ENCODE results near the gene CNTNAP5.

DNA sequence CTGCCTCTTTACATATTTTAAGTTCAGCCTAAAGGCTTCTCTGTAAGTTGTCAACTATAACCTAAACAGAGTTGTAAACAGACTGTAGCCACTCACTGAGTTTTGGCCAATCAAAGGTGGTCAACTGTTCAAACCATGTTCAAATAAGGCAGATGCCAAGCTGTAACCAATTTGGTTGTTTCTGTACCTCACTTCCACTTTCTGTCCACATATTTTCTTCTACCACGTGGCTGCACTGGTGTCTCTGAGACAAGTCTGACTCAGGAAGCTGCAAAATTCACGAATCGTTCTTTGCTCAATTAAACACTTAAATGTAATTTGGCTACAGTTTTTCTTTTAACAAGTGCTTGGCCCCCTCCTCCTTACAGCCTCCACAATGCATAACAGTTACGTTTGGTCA lies 555.2 kb downstream of the CNTNAP5 start:
- TF ChIP-seq CTCF (IDR thresholded peaks at IDR 0.05; ENCODE audit: low read depth, low read length) (no peak), EZH2phosphoT487 (IDR thresholded peaks at IDR 0.05; ENCODE audit: low read depth) (no peak)
